Sigmoid colon (tissue), 7 donors: Measurements from ENCODE around the gene HUWE1. TPM values are rescaled to one million over a fixed set of nuclear protein-coding genes. Genes with fewer than 3 reads are reported as not detected.

ENCODE experiments used
- DNase-seq: peaks from one replicate; pipeline ENCODE4 v3.0.0-alpha.2; 2019
- H3K27ac ChIP-seq, 4 donors: fragments of 200-600 bp; sonication (generic); one replicate each; pipeline ENCODE4 v1.5.1; 2016 to 2019; ENCODE audit warnings: mild to moderate bottlenecking in 1 of 4
- H3K27me3 ChIP-seq, 3 donors: fragments of 200-600 bp; sonication (generic); one replicate each; pipeline ENCODE4 v1.5.1; 2019; ENCODE audit warnings: mild to moderate bottlenecking in 1 of 3
- H3K36me3 ChIP-seq, 4 donors: fragments of 200-600 bp; sonication (generic); one replicate each; pipeline ENCODE4 v1.5.1; 2016 to 2019
- H3K4me1 ChIP-seq, 4 donors: fragments of 200-600 bp; sonication (generic); one replicate each; pipeline ENCODE4 v1.5.1; 2017 to 2019
- H3K4me3 ChIP-seq, 4 donors: fragments of 200-600 bp; sonication (generic); one replicate each; pipeline ENCODE4 v1.5.1; 2017 to 2019; ENCODE audit warnings: mild to moderate bottlenecking in 2 of 4, moderate library complexity in 1 of 4
- H3K9me3 ChIP-seq, 4 donors: fragments of 200-600 bp in 3 of 4; sonication (generic) in 3 of 4; one replicate each; pipeline versions ENCODE4 v1.5.1 to v1.6.1; 2013 to 2019
- EP300 ChIP-seq, 4 donors: sonication (generic); formaldehyde crosslinking; IDR thresholded peaks; one replicate each; pipeline ENCODE4 v1.6.1; 2017; ENCODE audit warnings: antibody characterized with exemption in 4 of 4
- POLR2A ChIP-seq, 2 donors: fragments of 450-650 bp; IDR thresholded peaks; one replicate each; pipeline ENCODE4 v1.6.1; 2016; ENCODE audit warnings: antibody characterized with exemption in 2 of 2, mild to moderate bottlenecking in 2 of 2, moderate library complexity in 2 of 2
- POLR2AphosphoS5 ChIP-seq, 4 donors: sonication (generic); formaldehyde crosslinking; IDR thresholded peaks; one replicate each; pipeline ENCODE4 v1.6.1; 2017; ENCODE audit warnings: antibody characterized with exemption in 4 of 4
- WGBS, 2 donors: extraction: QIAGEN DNeasy Blood & Tissue Kit; methylation state at CpG; one replicate each; pipeline ENCODE4 v1.1.7; 2013; 5-methylcytosine and 5-hydroxymethylcytosine counted together
- intact Hi-C: fragments of 100-400 bp; cut with DNase I; formaldehyde crosslinking; loops from one replicate; pipeline ENCODE4 v1.15.1; 2023
- polyA plus RNA-seq, 3 donors: library from polyadenylated mRNA; stranded (reverse); fragments of 200-250 nt; gene quantifications; one replicate each; pipeline ENCODE4 v1.2.3, GENCODE V29; 2013
- total RNA-seq, 4 donors: library from RNA; depleted of rRNA; stranded (reverse); fragments of >200 nt; gene quantifications; one replicate each; pipeline ENCODE4 v1.1.0, GENCODE V29; 2016
- TF ChIP-seq, protein P1 (sequence below), 4 experiments: fragments of 450-650 bp in 3 of 4; fragments of 200-600 bp in 1 of 4; IDR thresholded peaks; one replicate each; pipeline ENCODE4 v1.5.1; 2016 to 2019; ENCODE audit warnings: antibody characterized with exemption in 4 of 4, mild to moderate bottlenecking in 3 of 4, moderate library complexity in 2 of 4
- donor health status: healthy with polysubstance abuse.
- donor health status: Bipolar disorder and iron deficiency.
- donor health status: healthy.

HUWE1 gene
- total and polyA plus RNA-seq, 7 donors: 12.3 to 103 (median 75.3) TPM

GRCh38 chrX:53584891-53585290 is 101.6 kb downstream of the HUWE1 start:
- 86 to 95% methylated on average over 9 of the region's 9 CpGs for WGBS, 2 donors
- TF ChIP-seq EP300 (IDR thresholded peaks at IDR 0.05) (no peak), POLR2AphosphoS5 (IDR thresholded peaks at IDR 0.05) (no peak), POLR2A (IDR thresholded peaks at IDR 0.05) (no peak)
- TF ChIP-seq, protein P1, sequence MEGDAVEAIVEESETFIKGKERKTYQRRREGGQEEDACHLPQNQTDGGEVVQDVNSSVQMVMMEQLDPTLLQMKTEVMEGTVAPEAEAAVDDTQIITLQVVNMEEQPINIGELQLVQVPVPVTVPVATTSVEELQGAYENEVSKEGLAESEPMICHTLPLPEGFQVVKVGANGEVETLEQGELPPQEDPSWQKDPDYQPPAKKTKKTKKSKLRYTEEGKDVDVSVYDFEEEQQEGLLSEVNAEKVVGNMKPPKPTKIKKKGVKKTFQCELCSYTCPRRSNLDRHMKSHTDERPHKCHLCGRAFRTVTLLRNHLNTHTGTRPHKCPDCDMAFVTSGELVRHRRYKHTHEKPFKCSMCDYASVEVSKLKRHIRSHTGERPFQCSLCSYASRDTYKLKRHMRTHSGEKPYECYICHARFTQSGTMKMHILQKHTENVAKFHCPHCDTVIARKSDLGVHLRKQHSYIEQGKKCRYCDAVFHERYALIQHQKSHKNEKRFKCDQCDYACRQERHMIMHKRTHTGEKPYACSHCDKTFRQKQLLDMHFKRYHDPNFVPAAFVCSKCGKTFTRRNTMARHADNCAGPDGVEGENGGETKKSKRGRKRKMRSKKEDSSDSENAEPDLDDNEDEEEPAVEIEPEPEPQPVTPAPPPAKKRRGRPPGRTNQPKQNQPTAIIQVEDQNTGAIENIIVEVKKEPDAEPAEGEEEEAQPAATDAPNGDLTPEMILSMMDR (IDR thresholded peaks at IDR 0.05): no peak
- H3K36me3 ChIP-seq: peaks cover 7 to 95% (median 42%) of the 10 kb centered on the region in 4 donors

DNA sequence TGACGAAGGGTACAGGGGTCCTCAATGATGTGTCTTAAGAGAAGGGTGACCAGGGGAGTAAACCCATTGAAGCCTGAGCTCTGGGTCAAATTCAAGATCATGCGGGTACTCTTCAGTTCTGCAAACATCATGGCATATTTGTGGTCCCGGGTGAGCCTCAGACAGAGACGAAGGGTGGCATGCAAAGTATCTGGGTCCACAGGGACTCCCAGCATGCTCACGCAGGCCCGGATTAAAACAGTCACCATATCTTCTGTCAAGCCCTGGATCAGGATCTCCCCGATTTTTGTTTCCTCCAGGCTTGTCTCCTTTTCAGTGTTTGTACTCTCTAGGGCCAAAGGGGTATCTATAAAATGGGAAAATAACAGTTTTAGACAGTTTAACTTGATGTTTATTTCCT is 102.9 kb downstream of the HUWE1 start:
- intact Hi-C loops: no loop called here
- TF ChIP-seq POLR2AphosphoS5 (IDR thresholded peaks at IDR 0.05): no peak
- TF ChIP-seq POLR2A (IDR thresholded peaks at IDR 0.05): no peak
- no peak for TF ChIP-seq EP300 (IDR thresholded peaks at IDR 0.05)
- TF ChIP-seq, protein P1 (IDR thresholded peaks at IDR 0.05): no peak
- 96% methylated on average over 7 of the region's 7 CpGs for WGBS, 2 donors
- Histone ChIP-seq H3K9me3 (no peaks in the 10 kb centered on the region), H3K4me3 (no peak overlapping the region), H3K4me1 (no peaks in the 10 kb centered on the region), H3K27me3 (no peaks in the 10 kb centered on the region), H3K36me3 (peaks cover 7 to 82% (median 37%) of the 10 kb centered on the region in 4 donors), H3K27ac (no peak overlapping the region)
- DNase-seq: no peak

More at GRCh38 chrX:53584891-53585290, 101.6 kb downstream of the HUWE1 start:
- Histone ChIP-seq H3K27me3 (no peaks in the 10 kb centered on the region), H3K4me3 (no peak overlapping the region), H3K4me1 (no peaks in the 10 kb centered on the region), H3K27ac (no peak overlapping the region), H3K9me3 (no peaks in the 10 kb centered on the region)
- no peak for DNase-seq
- intact Hi-C loops: no loop called here

DNA sequence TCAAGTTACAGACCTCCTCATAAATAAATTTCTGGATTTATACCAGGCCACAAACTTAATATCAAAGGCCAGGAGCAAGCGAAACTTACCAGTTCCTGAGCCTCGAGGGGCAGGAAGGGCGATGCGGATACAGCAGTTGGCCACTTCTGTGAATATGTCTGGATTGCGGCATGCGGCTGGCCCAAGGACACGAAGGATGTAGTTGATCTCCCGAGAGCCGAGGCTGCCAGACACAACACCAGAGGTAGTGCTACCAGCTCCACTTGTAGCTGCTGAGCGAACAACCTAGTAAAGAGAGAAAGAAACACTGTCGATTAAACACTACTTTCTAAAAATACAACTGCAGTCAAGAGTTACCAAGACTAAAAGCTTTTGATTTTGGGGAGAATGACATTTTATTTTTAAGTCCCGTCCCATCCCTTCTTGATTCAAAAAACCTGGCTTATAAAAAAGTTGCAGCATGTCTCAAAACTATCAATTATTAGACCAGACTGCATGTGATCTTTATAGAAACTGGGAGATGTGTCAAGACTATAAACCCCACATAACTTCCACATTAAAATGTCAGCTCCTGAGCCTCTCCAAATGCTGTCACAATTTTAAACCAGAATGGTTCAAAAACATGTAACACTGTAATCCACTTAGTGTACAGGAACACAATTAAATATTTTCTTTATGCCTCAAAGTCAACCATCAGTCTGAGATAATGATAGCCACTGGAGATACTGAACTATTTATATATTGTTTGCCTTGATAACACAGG is 105.6 kb downstream of the HUWE1 start:
- no peaks in the 10 kb centered on the region for H3K9me3 ChIP-seq
- DNase-seq: no peak

DNA sequence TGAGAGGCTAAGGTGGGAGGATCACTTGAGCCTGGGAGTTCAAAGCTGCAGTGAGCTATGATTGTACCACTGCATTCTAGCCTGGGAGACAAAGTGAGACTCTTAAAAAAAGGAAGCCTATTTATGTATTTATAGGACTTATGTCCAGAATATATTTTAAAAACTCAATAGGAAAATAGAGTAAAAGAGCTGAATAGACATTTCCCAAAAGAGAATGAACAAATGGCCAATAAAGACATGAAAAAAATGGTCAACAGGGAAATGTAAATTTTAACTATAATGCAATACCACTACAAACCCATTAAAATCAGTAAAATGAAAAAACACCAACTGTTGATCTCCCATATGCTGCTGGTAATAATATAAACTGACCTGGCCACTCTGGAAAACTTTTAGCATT is 115.0 kb downstream of the HUWE1 start:
- TF ChIP-seq POLR2A (IDR thresholded peaks at IDR 0.05) (no peak), POLR2AphosphoS5 (IDR thresholded peaks at IDR 0.05) (no peak), EP300 (IDR thresholded peaks at IDR 0.05) (no peak)
- TF ChIP-seq, protein P1 (IDR thresholded peaks at IDR 0.05): no peak
- intact Hi-C loops: no loop called here
- H3K9me3 ChIP-seq: no peaks in the 10 kb centered on the region
- DNase-seq: no peak
- H3K36me3 ChIP-seq: peaks cover 0 to 97% (median 17%) of the 10 kb centered on the region in 4 donors
- H3K27me3 ChIP-seq: no peaks in the 10 kb centered on the region
- no peaks in the 10 kb centered on the region for H3K4me1 ChIP-seq
- H3K4me3 ChIP-seq: no peak overlapping the region
- H3K27ac ChIP-seq: no peak overlapping the region

More for the DNA sequence above, 105.6 kb downstream of the HUWE1 start:
- Histone ChIP-seq H3K27ac (no peak overlapping the region), H3K27me3 (no peaks in the 10 kb centered on the region), H3K4me3 (no peak overlapping the region), H3K4me1 (no peaks in the 10 kb centered on the region), H3K36me3 (peaks cover 0 to 66% (median 23%) of the 10 kb centered on the region in 4 donors)
- TF ChIP-seq, protein P1 (IDR thresholded peaks at IDR 0.05): no peak
- TF ChIP-seq EP300 (IDR thresholded peaks at IDR 0.05) (no peak), POLR2A (IDR thresholded peaks at IDR 0.05) (no peak), POLR2AphosphoS5 (IDR thresholded peaks at IDR 0.05) (no peak)
- intact Hi-C loops: no loop called here
- WGBS, 2 donors: 94 to 98% methylated on average over 12 of the region's 12 CpGs
